Fibroblast of lung (primary cell): ENCODE results near the gene TSPO. TPM values are rescaled to one million over a fixed set of nuclear protein-coding genes. Genes with fewer than 3 reads are reported as not detected.

Experiments
- DNase-seq, 2 donors: peaks; one replicate each; pipeline versions ENCODE4 v3.0.0 to v3.0.0-alpha.2; 2010; ENCODE audit warnings: low read depth in 2 of 2
- H2AFZ ChIP-seq: 2 replicates; pipeline ENCODE4 v1.5.1; 2012; ENCODE audit warnings: low read length, control low read depth, inconsistent platforms
- H3K27ac ChIP-seq: 2 replicates; pipeline ENCODE4 v1.5.1; 2011; ENCODE audit warnings: low read length, control low read depth; ENCODE audit not compliant: insufficient read depth
- H3K27me3 ChIP-seq: 2 replicates; pipeline ENCODE4 v1.5.1; 2011; ENCODE audit warnings: mild to moderate bottlenecking, low read length; ENCODE audit not compliant: control insufficient read depth, insufficient read depth
- H3K36me3 ChIP-seq: 2 replicates; pipeline ENCODE4 v1.5.1; 2011; ENCODE audit warnings: low read length; ENCODE audit not compliant: control insufficient read depth, insufficient read depth
- H3K4me1 ChIP-seq: 2 replicates; pipeline ENCODE4 v1.5.1; 2011; ENCODE audit warnings: low read length; ENCODE audit not compliant: control insufficient read depth, insufficient read depth; ENCODE audit errors: extremely low read depth
- H3K4me2 ChIP-seq: 2 replicates; pipeline ENCODE4 v1.5.1; 2011; ENCODE audit warnings: low read length, control low read depth; ENCODE audit not compliant: insufficient read depth; ENCODE audit errors: extremely low read depth
- H3K4me3 ChIP-seq, 4 experiments: fragments of 200-600 bp in 1 of 4; sonication (generic) in 1 of 4; replicated peaks in 1 of 4; 2 replicates each; pipeline ENCODE4 v1.5.1; 2011 to 2016; ENCODE audit warnings: low read length in 4 of 4, low read depth in 3 of 4, mild to moderate bottlenecking in 3 of 4, control low read depth in 2 of 4, inconsistent platforms in 1 of 4, mixed read lengths in 1 of 4; ENCODE audit not compliant: insufficient read depth in 1 of 4; ENCODE audit errors: control extremely low read depth in 1 of 4
- H3K79me2 ChIP-seq: 2 replicates; pipeline ENCODE4 v1.5.1; 2012; ENCODE audit warnings: mild to moderate bottlenecking, low read length, inconsistent platforms; ENCODE audit not compliant: control insufficient read depth, insufficient read depth
- H3K9ac ChIP-seq: 2 replicates; pipeline ENCODE4 v1.5.1; 2011; ENCODE audit warnings: mild to moderate bottlenecking, low read length, control low read depth; ENCODE audit not compliant: insufficient read depth
- H3K9me3 ChIP-seq: 2 replicates; pipeline ENCODE4 v1.5.1; 2012; ENCODE audit warnings: low read depth, low read length; ENCODE audit not compliant: control insufficient read depth, insufficient read depth
- H4K20me1 ChIP-seq: 2 replicates; pipeline ENCODE4 v1.5.1; 2011; ENCODE audit warnings: low read length; ENCODE audit not compliant: control insufficient read depth, insufficient read depth; ENCODE audit errors: extremely low read depth
- EZH2 ChIP-seq: IDR thresholded peaks from 2 replicates; pipeline ENCODE4 v1.5.1; 2012; ENCODE audit warnings: low read length, control low read depth, mild to moderate bottlenecking; ENCODE audit errors: missing control alignments
- polyA plus RNA-seq, 2 donors: library from polyadenylated mRNA; depleted of rRNA in 1 of 2; stranded (reverse) in 1 of 2; unstranded in 1 of 2; fragments of >200 nt; gene quantifications; 2 replicates each; pipeline ENCODE4 v1.2.1, GENCODE V29; 2011 to 2012; ENCODE audit warnings: missing spikeins in 1 of 2
- total RNA-seq: library from RNA; depleted of rRNA; stranded (reverse); fragments of >200 nt; gene quantifications from 2 replicates; pipeline ENCODE4 v1.2.1, GENCODE V29; 2014
- TF ChIP-seq, protein P1 (sequence below), 2 donors: IDR thresholded peaks in 1 of 2; conservative IDR thresholded peaks in 1 of 2; 1 replicate in 1 of 2; 2 replicates in 1 of 2; pipeline ENCODE4 v1.5.1; 2011 to 2012; ENCODE audit warnings: low read length in 2 of 2, control low read depth in 1 of 2, inconsistent platforms in 1 of 2, low read depth in 1 of 2, mild to moderate bottlenecking in 1 of 2

The TSPO gene
- total and polyA plus RNA-seq, 2 donors (not counting 1 experiment from before 2014, with no cell fraction given): 47.5 to 243 TPM

- no peak for DNase-seq
- Histone ChIP-seq H3K4me1 (peaks cover 9% of the 10 kb centered on the region), H3K27ac (no peak overlapping the region), H3K4me3 (no peak overlapping the region), H4K20me1 (no peaks in the 10 kb centered on the region), H3K27me3 (no peaks in the 10 kb centered on the region), H3K36me3 (no peaks in the 10 kb centered on the region), H3K79me2 (no peaks in the 10 kb centered on the region), H2AFZ (no peak overlapping the region), H3K9me3 (no peaks in the 10 kb centered on the region), H3K9ac (no peak overlapping the region), H3K4me2 (no peak overlapping the region)
- TF ChIP-seq EZH2: no peak
- TF ChIP-seq, protein P1, sequence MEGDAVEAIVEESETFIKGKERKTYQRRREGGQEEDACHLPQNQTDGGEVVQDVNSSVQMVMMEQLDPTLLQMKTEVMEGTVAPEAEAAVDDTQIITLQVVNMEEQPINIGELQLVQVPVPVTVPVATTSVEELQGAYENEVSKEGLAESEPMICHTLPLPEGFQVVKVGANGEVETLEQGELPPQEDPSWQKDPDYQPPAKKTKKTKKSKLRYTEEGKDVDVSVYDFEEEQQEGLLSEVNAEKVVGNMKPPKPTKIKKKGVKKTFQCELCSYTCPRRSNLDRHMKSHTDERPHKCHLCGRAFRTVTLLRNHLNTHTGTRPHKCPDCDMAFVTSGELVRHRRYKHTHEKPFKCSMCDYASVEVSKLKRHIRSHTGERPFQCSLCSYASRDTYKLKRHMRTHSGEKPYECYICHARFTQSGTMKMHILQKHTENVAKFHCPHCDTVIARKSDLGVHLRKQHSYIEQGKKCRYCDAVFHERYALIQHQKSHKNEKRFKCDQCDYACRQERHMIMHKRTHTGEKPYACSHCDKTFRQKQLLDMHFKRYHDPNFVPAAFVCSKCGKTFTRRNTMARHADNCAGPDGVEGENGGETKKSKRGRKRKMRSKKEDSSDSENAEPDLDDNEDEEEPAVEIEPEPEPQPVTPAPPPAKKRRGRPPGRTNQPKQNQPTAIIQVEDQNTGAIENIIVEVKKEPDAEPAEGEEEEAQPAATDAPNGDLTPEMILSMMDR (conservative IDR thresholded peaks at IDR 0.05 in 1 of 2, IDR thresholded peaks at IDR 0.05 in 1 of 2; ENCODE audit: low read depth in 1 of 2, low read length in 2 of 2): no peak
Measured at GRCh38 chr22:43128928-43129424, 22.4 kb upstream of the TSPO start.

DNA sequence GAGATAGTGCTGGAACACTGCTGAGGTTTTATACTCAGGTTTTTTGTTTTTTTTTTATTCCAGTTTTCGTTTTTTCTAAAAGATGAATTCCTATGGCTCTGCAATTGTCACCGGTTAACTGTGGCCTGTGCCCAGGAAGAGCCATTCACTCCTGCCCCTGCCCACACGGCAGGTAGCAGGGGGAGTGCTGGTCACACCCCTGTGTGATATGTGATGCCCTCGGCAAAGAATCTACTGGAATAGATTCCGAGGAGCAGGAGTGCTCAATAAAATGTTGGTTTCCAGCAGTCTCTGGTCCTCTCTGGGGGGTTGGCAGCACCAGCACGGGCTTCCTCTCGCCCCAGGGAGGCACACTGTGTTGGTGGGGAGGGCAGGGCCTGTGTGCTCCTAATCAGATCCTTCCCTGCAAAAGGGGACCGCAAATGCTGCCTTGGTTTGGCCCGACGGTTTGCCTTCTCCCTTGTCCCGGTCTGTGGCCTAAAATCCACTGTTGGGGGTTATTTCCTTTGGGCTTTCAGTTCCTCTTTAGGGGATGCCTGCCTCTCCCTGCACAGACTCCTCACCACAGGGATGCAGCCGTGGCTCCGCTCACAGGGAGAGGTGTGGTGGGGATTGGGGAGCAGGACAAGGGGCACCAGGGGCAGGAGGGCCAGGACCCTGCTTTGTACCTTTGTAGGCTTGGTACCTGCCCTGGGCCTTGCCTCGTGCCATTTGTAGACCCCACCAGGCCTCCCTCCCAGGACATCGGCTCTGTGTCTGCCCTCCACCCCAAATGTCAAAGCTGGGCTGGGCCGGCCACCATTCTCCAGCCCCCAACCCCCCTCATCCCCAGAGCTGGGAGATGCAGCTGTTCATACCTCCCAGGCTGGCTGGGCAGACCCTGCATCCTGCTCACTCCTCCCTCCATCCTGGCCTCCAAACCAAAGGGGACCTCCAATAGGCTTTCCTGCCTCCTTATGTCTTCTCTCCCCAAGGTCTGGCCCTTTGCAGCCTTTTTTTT lies 21.6 kb upstream of the TSPO start:
- DNase-seq: no peak
- H3K4me1 ChIP-seq: peaks cover 9% of the 10 kb centered on the region

More for the DNA sequence above, 21.6 kb upstream of the TSPO start:
- Histone ChIP-seq H3K4me2 (no peak overlapping the region), H4K20me1 (no peaks in the 10 kb centered on the region), H3K79me2 (no peaks in the 10 kb centered on the region), H3K9ac (no peak overlapping the region), H3K27ac (no peak overlapping the region), H3K9me3 (no peaks in the 10 kb centered on the region), H3K27me3 (no peaks in the 10 kb centered on the region), H3K4me3 (no peak overlapping the region), H3K36me3 (peaks cover under 1% of the 10 kb centered on the region), H2AFZ (no peak overlapping the region)
- TF ChIP-seq, protein P1 (conservative IDR thresholded peaks at IDR 0.05 in 1 of 2, IDR thresholded peaks at IDR 0.05 in 1 of 2; ENCODE audit: low read depth in 1 of 2, low read length in 2 of 2): no peak
- no peak for TF ChIP-seq EZH2
